GM18861 (cell line): ENCODE data around the gene DLX1.
"Not testable (repeated sequence)": the region's sequence is repeated elsewhere in the genome, so short reads cannot be mapped to it uniquely, and the experiment has no call there.

Source experiments
- ATAC-seq: cut with Tn5 transposase; IDR thresholded peaks from one replicate; pipeline ENCODE4 v1.9.1; 2021; ENCODE audit not compliant: unreplicated experiment

Gene DLX1

DNA sequence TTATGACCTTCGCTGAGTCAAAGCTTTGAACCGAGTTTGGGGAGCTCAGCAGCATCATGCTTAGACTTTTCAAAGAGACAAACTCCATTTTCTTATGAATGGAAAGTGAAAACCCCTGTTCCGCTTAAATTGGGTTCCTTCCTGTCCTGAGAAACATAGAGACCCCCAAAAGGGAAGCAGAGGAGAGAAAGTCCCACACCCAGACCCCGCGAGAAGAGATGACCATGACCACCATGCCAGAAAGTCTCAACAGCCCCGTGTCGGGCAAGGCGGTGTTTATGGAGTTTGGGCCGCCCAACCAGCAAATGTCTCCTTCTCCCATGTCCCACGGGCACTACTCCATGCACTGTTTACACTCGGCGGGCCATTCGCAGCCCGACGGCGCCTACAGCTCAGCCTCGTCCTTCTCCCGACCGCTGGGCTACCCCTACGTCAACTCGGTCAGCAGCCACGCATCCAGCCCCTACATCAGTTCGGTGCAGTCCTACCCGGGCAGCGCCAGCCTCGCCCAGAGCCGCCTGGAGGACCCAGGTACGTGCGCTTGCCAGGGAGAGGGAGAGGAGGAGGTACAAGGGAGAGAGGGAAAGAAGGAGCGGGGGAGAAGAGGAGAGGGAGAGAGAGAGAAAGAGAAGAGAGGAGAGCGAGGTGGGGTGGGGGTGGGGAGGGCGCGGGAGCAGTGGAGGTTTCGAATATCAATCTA, at the start of gene DLX1:
TSS of gene DLX1 (plus strand) at position 48 of the 700 bp plus-strand sequence. CDS start at position 219, 171 bp downstream.
- no peak for ATAC-seq

DNA sequence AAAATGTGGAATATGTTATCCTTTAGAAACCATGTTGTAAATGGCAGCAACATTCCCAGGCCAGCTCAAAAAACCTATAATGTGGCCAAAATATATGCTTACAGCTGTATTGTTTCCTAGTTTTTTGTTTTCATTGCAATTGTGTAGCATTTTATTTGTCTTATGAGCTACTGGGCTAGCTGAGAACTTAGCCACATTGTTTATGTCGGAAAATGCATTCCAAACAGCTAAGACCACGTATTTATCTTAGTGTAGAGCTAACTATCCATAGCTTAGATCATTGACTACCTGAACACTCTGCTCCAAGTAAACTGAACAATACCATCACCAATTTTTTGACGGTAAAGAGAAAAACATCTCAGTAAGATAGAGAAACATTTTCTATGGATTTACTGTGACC, 47.2 kb upstream of the DLX1 start:
- no peak for ATAC-seq

DNA sequence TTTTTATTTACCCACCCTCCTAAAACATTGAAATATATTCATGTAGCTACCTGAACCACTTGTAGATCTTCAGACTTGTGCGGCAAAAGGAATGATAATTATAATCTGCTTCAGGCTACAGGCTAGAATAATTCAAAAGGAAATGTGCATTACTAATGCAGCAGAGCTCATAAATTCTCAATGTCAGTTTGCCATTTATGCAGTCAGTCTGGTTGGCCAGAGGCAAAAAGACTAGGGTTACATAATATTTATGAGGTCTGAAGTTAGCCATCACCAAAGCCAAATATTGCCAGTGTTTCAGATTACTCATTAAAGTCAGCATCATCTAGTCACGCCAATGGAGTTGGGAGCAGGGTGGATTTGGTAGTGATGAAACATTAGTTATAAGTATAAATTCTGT, 46.7 kb upstream of the DLX1 start:
- no peak for ATAC-seq

DNA sequence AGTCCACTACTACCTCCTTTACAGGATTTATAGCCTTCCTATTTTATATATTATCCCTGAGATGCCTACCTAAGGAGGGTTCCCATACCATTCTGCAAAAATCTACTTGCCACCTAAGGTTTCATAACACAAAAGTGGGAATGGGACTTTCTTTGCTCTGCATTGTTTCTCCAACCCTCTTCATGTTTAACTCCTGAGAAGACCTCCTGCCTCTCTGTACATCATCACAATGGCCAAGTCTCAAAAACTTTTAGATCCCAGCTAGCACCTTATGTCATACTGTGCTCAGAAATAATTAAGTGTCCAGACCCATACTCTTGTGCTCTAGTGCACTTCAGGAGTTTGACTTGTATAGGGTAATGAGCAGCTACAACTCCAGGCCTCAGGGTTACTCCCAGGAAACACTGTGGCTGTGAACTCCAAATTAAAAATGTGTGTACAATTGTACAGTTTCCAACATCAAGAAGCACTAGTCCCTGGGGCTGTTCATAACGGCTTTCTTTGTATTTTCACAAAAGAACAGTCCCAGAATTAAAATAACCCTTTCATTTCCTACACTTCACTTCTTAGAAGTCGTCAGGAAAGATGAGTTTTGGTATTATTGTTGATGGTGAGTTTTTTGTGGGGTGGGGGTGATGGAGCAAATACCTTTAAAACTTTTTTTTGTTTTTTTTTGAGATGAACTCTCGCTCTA, 46.1 kb upstream of the DLX1 start:
- no peak for ATAC-seq

DNA sequence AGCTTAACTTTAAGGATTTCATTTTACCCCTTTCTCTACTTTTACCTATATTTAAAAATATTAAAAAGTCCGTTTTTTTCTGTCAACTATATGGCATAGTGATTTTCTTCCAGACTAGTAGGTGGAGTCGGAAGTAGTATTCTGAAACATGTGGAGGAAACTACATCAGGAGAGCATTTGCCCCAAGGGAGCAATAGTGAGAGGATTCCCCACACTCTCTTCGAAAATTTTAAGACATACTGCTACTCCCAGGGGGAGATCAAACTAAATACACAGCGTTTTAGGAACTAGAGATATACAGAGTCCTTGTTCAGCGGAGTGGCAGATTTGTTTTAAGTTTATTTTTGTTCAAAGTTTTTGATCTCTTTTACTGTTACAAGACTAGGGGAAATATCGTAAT, 45.0 kb upstream of the DLX1 start:
- ATAC-seq: no peak

DNA sequence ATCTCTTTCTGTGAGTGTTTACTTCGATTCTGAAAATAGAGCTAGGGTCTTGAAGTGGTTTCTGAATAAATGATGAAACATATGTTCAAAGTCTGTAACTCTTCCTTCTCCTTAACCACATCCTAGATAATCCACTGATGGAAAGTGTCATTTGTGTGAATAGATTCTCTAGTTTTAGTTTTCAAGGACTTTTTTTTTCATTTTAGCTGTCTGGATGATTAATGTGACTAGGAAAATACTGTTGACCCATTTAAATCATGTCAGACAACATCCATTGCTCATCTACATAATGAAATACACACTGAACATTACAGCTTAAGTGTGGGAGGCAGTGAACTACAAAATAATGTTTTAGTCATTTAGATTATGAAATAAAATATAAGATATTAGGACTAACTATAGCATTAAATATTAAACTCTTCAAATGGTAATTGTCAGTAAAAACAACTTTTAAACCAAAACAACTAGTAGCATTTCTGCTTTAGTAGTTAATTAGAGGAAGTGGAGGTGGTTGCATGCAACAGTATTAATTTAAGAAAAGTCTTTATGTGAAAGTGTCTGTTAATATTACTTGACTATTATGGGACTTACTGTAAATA, 39.1 kb upstream of the DLX1 start:
- ATAC-seq: no peak

DNA sequence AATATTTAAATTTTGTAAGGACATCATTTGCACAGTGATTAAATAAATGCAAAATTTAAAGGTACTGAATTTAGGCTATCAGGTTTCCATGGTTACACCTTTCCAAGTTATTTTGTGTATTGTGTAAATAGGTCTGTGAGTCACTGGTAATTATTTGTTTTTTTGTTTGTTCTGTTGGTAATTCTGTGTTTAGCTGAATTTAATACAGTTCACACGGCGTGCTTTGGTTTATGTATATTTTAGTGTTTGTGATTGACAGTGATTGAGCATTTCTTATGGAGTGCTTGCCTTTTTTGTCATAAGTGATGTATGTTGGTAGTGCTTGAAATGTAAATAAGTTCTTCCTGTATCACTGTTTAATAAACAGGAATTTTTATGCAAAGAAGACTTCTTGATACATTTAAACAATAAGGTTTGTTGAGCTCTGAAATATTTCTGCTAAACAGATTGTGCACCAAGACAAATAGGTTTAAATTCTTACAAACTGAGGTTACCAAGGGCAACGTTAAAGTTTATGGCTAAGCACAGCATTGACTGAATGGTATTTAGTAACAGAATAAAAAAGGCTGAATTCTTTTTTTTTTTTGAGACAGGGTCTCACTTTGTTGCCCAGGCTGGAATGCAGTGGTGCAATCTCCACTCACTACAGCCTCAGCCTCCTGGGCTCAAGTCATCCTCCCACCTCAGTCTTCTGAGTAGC, 38.3 kb upstream of the DLX1 start:
- ATAC-seq: no peak

DNA sequence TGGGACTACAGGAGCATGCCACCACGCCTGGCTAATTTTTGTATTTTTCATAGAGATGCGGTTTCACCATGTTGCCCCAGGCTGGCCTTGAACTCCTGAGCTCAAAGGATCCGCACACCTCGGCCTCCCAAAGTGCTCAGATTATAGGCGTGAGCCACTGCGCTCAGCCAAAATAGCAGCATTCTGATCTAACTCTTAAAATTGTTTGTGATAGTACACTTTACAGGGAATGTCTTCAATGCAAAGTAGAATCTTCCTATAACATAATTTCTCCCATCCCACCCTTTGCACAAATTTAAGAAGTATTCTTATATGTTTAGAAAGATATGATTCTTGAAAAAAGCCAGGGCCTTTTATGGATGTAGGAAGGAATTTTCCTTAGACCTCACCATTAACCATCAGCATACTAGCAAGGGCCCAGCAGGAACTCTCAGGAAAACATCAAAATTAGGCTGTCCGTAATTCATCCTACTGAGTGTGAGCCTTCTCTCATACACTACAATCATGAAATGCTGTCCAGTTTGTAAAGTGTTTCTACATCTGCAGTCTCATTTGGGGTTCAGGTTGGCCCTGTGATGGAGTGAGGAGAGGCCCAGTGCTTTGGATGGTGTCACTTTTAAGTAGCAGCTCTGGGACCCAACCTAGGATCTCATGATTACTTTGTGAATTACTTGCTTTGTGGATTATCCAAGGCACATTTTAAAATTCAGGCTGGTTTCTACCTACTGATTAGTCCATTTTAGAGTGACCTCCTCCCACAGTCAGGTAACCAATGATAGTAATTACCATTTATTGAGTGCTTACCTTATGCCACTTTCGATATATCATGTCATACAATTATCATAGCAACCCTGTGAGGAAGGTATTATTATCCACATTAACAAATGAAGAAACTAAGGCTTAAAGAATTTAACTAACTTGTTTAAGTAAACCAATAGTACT, 37.5 kb upstream of the DLX1 start:
- no peak for ATAC-seq

DNA sequence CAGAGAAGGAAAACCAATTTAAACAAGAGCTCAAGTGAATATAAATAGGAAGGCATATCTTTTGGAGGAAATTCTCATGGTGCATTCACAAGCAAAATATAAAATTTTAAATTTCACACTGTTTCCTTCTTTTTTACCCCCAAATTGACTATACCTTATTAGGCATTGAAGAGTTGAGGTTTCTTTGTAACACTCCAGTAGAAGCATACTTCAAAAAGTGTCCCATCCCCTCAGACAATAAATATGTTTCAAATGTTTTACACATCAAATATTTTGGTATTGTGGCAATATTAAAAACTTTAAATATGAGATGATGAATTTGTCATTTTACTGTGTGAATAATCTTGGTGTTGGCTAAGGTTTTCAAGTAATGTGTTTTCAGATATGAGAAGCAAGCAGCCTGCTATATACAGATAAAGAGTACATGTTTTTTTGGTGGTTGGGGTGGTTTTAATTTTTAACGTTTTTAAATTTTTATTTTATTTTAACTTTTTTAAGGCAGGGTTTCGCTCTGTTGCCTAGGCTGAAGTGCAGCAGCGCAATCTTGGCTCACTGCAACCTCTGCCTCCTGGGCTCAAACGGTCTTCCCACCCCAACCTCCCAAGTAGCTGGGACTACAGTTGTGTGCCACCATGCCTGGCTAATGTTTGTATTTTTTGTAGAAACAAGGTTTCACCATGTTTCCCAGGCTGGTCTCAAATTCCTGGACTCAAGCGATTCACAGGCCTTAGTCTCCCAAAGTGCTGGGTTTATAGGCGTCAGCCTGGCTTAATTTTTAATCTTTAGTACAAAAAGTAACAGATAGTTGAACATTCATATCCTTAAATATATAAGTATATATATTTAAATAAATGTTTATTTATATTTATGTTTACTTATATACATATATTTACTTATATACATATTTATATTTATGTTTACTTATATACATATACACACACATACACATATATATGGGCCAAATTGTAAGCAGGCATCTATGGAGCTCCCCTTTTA, 36.5 kb upstream of the DLX1 start:
- no peak for ATAC-seq

DNA sequence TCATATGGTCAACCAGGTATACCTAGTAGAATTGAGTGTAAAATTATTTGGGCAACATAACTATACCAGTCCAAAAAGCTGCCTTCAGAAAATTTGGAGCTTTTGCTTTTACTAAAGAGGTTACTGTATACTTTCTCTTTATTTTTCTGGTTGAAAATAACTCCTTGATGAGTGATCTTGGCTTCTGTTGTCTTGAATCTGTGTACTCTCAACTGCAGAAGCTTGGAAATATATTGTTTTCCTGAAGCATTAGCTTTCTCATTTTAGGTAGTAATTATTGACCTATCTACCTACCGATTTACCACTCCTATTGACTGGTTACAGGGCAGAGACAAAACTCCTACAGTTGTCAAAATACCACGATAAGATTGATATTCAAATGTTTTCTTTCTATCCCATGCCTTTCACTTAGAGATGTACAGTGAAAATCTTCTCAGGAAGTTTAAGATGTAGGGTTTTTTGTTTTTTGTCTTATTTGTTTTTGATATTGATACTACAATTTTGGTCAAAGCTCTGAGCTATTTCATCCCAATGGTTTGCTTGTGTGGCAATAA, 35.7 kb upstream of the DLX1 start:
- no peak for ATAC-seq

DNA sequence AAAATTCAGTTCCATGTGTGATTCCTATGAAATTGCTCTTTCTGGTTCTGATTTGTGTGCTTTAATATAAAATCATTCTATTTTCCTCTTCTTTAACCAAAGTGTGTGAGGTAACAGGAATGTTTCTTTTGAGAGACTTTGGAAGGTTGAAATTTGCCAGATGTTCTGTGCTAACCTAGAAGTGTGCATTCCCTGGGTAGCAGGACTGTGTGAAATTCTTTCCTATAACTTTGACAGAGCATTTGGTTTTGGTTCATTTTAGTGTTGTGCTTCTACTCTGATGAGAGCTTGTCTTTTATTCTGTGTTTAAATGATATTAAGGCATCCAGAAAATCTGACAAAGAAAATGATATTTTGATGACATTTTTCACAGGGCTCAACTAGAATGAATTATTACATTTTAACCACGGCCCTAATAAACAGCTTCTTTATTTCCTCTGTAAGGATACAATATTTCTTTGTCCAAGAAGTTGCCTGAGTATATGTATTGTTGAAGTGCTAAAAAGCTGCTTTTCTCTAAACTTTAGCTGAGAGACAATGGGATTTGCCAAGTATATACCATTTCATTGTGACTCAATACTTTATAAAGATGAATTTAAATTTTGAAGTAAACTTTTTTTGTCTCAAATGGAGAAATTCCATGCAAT, 34.7 kb upstream of the DLX1 start:
- no peak for ATAC-seq

DNA sequence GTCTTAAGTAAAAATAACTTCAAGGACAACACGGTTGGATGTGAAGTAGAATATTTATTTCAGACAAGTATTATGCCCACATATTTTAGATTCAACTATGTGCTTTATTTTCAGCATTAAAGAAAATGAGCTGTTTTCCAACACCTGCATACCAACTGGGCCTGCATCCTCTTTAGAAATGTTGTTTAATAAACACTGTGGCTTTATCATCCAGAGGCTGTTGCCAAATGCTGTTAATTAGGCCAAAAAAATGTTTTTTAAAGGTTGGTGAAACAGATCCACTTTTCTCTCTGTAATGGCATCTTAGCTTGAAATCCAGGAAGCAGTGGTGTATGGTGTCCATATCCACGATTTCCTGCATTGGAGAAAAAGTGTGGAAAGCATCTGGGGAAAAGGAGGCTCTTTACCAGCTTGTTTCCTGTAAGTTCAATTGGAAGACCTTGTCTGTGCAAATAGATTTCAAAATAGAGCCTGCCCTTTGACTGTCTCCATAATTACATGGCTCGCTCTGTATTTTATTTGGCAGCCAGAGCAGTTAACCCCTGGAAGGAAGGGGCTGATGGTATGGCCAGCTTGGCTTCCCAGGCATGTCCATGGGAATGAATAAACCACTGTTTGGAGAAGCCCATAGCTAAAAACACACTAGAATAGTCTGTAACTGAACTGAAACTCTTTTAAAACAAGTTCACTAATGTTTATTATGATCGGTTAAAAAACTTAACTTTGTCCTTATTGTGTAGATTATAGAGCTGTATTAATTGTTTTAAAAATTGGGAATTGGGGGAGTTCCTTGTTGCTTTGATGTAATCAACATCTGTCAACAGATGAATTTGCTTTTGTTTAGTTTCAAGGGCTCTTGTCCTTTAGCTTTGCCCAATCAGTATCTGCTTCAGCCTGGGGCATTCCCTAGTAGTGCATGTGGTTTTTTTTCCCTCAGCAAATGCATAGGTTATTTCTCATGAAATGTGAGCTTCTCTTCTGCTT, 33.0 kb upstream of the DLX1 start:
- no peak for ATAC-seq

DNA sequence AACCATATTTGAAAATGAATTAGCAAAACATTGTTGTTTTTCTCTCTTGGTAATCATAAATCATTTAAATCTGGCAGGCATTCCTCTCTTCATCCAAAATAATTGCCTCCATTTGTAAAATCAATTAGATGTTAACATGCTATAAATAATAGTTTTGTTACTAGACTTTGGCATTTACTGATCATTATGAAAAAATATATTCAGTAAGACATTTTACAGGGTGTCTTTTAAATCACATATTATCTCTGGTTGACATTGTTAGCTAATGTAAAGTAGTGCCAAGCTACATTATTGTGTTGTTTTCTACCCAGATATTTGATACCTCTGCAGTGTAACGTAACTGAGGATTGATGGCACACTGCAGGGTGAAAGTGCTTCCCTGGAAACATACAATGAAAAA, 31.8 kb upstream of the DLX1 start:
- no peak for ATAC-seq

DNA sequence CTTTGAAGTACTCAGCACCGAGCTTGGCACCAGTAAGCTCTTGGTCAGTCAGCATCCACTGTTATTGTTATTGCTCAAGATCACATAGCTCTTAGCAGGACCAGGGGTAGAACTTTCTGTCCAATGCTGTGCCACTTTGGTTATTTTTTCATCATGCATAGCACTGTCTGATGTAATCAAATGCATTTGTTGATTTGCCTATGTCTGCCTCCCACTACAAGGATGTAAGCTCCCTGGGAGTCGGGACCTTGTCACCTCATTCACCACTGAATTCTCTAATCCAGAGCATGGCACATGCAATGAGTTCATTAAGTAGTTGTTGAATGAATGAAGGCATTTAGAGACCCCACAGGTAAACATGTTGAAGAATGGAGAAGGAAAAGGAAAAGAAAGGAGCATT, 29.0 kb upstream of the DLX1 start:
- no peak for ATAC-seq

DNA sequence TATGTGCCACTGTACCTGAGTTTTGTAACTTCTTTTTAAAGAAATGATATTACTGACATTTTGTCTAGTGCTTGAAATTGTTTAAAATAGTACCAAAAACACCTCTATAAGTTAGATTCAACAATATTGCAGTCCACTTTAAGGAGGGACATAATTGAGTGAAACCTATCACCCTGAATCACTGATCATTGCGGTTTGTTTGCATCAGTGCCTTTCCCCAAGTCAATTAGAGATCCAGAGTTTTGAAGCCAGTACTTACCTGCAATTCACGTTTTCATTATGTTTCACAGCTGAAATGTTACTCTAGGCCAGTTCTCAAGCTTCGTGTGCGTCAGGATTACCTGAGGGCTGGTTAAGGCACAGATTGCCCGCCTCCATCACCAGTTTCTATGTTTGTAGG, 26.6 kb upstream of the DLX1 start:
- ATAC-seq: no peak

DNA sequence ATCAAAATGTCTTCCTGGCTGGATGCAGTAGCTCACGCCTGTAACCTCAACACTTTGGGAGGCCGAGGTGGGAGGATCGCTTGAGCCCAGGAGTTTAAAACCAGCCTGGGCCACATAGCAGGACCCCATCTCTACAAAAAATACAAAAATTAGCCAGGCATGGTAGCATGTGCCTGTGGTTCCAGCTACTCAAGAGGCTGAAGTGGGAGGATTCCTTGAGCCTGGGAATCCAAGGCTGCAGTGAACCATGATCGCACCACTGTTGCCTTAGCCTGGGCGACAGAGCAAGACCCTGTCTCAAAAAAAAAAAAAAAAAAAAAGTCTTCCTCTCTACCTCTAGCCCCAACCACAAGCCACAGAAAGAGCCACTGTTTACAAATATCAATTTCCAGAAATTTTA, 25.2 kb upstream of the DLX1 start:
- ATAC-seq: not testable (repeated sequence)

DNA sequence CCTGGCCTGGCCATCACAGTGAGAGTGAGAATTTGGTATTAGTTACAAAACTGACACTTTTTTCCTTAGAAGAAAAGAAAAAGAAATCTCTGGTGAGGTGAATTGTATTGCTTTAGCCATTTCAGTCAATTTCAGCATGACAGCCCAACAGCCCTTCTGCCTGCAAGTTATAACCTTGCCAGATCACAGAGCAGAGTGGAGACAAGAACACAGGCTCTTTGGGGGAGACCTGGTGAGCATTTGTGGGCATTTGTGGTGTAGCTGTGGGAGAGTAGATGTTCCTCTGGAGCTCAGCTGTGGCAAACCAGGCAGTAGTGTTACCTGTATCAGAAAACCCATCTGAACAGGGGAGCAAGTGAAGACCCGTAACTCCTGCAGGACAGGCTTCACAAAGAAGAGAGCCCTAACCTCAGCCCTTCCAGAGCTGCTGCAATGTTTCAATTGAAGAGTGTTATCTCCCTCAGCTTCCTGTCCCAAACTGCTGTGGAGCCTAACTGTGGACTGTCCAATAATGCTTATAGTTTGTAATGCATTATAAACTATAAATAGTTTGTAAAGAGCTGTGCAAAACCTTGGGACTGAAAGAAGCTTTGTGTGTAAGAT, 22.8 kb upstream of the DLX1 start:
- no peak for ATAC-seq
